Effector CD4-positive, alpha-beta T cell (primary cell): Measurements from ENCODE around the gene CHRNA5.
"Not testable (repeated sequence)": the region's sequence is repeated elsewhere in the genome, so short reads cannot be mapped to it uniquely, and the experiment has no call there.

Experiments used
- DNase-seq: peaks from one replicate; pipeline ENCODE4 v3.0.0-alpha.2; 2020
- total RNA-seq: gene quantifications from one replicate; lab custom pipeline; 2026; lab: John Stamatoyannopoulos, UW

The CHRNA5 gene
- 0.56 reads per million for total RNA-seq

- peak; percentile 57 for DNase-seq
Measured at GRCh38 chr15:78565097-78565950, at the start of gene CHRNA5. CHRNA5 (plus strand) TSS chr15:78565520; CDS start chr15:78565720, 200 bp downstream.

- DNase-seq = not testable (repeated sequence)
Measured at GRCh38 chr15:78520035-78520434, 45.3 kb upstream of the CHRNA5 start.

GRCh38 chr15:78524230-78524629, 41.1 kb upstream of the CHRNA5 start:
- DNase-seq = no peak

GRCh38 chr15:78527325-78527724, 38.0 kb upstream of the CHRNA5 start:
- DNase-seq = no peak

GRCh38 chr15:78533331-78533730, 32.0 kb upstream of the CHRNA5 start:
- DNase-seq = no peak

- DNase-seq = no peak
Measured at GRCh38 chr15:78536134-78536533, 29.2 kb upstream of the CHRNA5 start.

- no peak for DNase-seq
Measured at GRCh38 chr15:78537266-78537905, 27.9 kb upstream of the CHRNA5 start.

GRCh38 chr15:78538358-78538757, 27.0 kb upstream of the CHRNA5 start:
- no peak for DNase-seq

- not testable (repeated sequence) for DNase-seq
Measured at GRCh38 chr15:78539464-78540140, 25.7 kb upstream of the CHRNA5 start.

GRCh38 chr15:78540141-78540870, 25.0 kb upstream of the CHRNA5 start, which contains the start of gene PSMA4:
PSMA4 (plus strand) TSS chr15:78540444; CDS start chr15:78541928, 1,484 bp downstream.
- peak; percentile 93 for DNase-seq

GRCh38 chr15:78540871-78541743, 24.2 kb upstream of the CHRNA5 start:
- no peak for DNase-seq

GRCh38 chr15:78541744-78542034, 23.6 kb upstream of the CHRNA5 start:
- no peak for DNase-seq

- DNase-seq = no peak
Measured at GRCh38 chr15:78542647-78543046, 22.7 kb upstream of the CHRNA5 start.

- no peak for DNase-seq
Measured at GRCh38 chr15:78550194-78550593, 15.1 kb upstream of the CHRNA5 start.

GRCh38 chr15:78550815-78551214, 14.5 kb upstream of the CHRNA5 start:
- DNase-seq = no peak

GRCh38 chr15:78551902-78552301, 13.4 kb upstream of the CHRNA5 start:
- DNase-seq = no peak

GRCh38 chr15:78552597-78552996, 12.7 kb upstream of the CHRNA5 start:
- DNase-seq = no peak

- DNase-seq = not testable (repeated sequence)
Measured at GRCh38 chr15:78560201-78560600, 5.1 kb upstream of the CHRNA5 start.

- DNase-seq = no peak
Measured at GRCh38 chr15:78561490-78561889, 3.8 kb upstream of the CHRNA5 start.

GRCh38 chr15:78563092-78563491, 2.2 kb upstream of the CHRNA5 start:
- DNase-seq = no peak

- no peak for DNase-seq
Measured at GRCh38 chr15:78564743-78565096, 600 bp upstream of the CHRNA5 start.
